HL-60 (cell line): ENCODE data around the gene KPTN.
A peak's percentile ranks its signal among the peaks of the same experiment; 100 is the strongest.
"Not testable (repeated sequence)": the region's sequence is repeated elsewhere in the genome, so short reads cannot be mapped to it uniquely, and the experiment has no call there.

Experiments used
- DNase-seq, 2 experiments: peaks; one replicate each; pipeline ENCODE4 v3.0.0-alpha.2; 2010 to 2020; ENCODE audit warnings: low read depth in 1 of 2, low spot score in 1 of 2
- H3K27ac ChIP-seq: fragments of 250-450 bp; sonication (Bioruptor Pico); replicated peaks from 2 replicates; pipeline ENCODE4 v1.5.1; 2020; ENCODE audit warnings: mild to moderate bottlenecking, moderate library complexity
- H3K27me3 ChIP-seq: fragments of 250-450 bp; sonication (Bioruptor Pico); 2 replicates; pipeline ENCODE4 v1.5.1; 2021; ENCODE audit warnings: mild to moderate bottlenecking, moderate library complexity; ENCODE audit not compliant: insufficient read depth, poor library complexity, severe bottlenecking
- H3K4me3 ChIP-seq: replicated peaks from 2 replicates; pipeline ENCODE4 v1.5.1; 2011; ENCODE audit warnings: mild to moderate bottlenecking, control low read depth, low read length; ENCODE audit not compliant: insufficient read depth
- CTCF ChIP-seq: IDR thresholded peaks from one replicate; pipeline ENCODE4 v1.5.1; 2011; ENCODE audit warnings: low read length, control low read depth, inconsistent platforms; ENCODE audit not compliant: insufficient read depth
- GABPA ChIP-seq: IDR thresholded peaks from 2 replicates; pipeline ENCODE4 v1.6.1; 2012; ENCODE audit warnings: low read depth
- POLR2AphosphoS5 ChIP-seq: IDR thresholded peaks from 2 replicates; pipeline ENCODE4 v1.6.1; 2012; ENCODE audit warnings: low read depth
- REST ChIP-seq: IDR thresholded peaks from 2 replicates; pipeline ENCODE4 v1.6.1; 2012; ENCODE audit warnings: low read depth; ENCODE audit not compliant: insufficient replicate concordance
- SPI1 ChIP-seq: IDR thresholded peaks from 2 replicates; pipeline ENCODE4 v1.6.1; 2012; ENCODE audit warnings: low read depth, mild to moderate bottlenecking, borderline replicate concordance

Gene KPTN

GRCh38 chr19:47486900-47487299 lies 2.9 kb upstream of the KPTN start:
- H3K27ac ChIP-seq = peak overlapping the region; percentile 60

GRCh38 chr19:47486220-47486619 lies 2.2 kb upstream of the KPTN start:
- not testable (repeated sequence) for H3K4me3 ChIP-seq
- H3K27ac ChIP-seq = peak overlapping the region; percentile 60

More at GRCh38 chr19:47486900-47487299, 2.9 kb upstream of the KPTN start:
- Histone ChIP-seq H3K4me3 (no peak overlapping the region), H3K27me3 (no peaks in the 10 kb centered on the region)
- DNase-seq = peak in 1 of 2 experiments; percentile 55
- TF ChIP-seq CTCF = no peak
- TF ChIP-seq GABPA = no peak
- TF ChIP-seq REST = no peak
- TF ChIP-seq POLR2AphosphoS5 = peak; percentile 88
- TF ChIP-seq SPI1 = no peak

GRCh38 chr19:47485210-47485609 lies 1.2 kb upstream of the KPTN start:
- Histone ChIP-seq H3K27me3 (no peaks in the 10 kb centered on the region), H3K27ac (no peak overlapping the region; the same call in 1 of the 2 replicates), H3K4me3 (no peak overlapping the region)
- no peak for TF ChIP-seq POLR2AphosphoS5
- TF ChIP-seq CTCF = no peak
- no peak for TF ChIP-seq GABPA
- TF ChIP-seq REST = no peak
- TF ChIP-seq SPI1 = no peak
- DNase-seq = no peak

More at GRCh38 chr19:47486220-47486619, 2.2 kb upstream of the KPTN start:
- not testable (repeated sequence) for DNase-seq, H3K27me3 ChIP-seq

GRCh38 chr19:47483200-47483599 lies 819 bp downstream of the KPTN start:
- H3K4me3 ChIP-seq = no peak overlapping the region
- H3K27me3 ChIP-seq = no peaks in the 10 kb centered on the region
- TF ChIP-seq CTCF = no peak
- TF ChIP-seq GABPA = no peak
- no peak for TF ChIP-seq POLR2AphosphoS5
- no peak for TF ChIP-seq REST
- no peak for TF ChIP-seq SPI1
- H3K27ac ChIP-seq = no peak overlapping the region
- no peak for DNase-seq
